ENCODE results near the gene NUDT16L1.
"Not testable (repeated sequence)": the region's sequence is repeated elsewhere in the genome, so short reads cannot be mapped to it uniquely, and the experiment has no call there.

NUDT16L1 gene

GRCh38 chr16:4713663-4714501 is 20.5 kb downstream of the NUDT16L1 start:
- DNase-seq (ENCODE audit: low read depth in 1 of 2, low spot score in 1 of 2) = no peak

GRCh38 chr16:4714996-4715395 is 21.6 kb downstream of the NUDT16L1 start:
- no peak for DNase-seq (ENCODE audit: low read depth in 1 of 2, low spot score in 1 of 2)

GRCh38 chr16:4718466-4718865 is 25.1 kb downstream of the NUDT16L1 start:
- no peak for DNase-seq (ENCODE audit: low read depth in 1 of 2, low spot score in 1 of 2)

GRCh38 chr16:4723071-4723767 is 29.9 kb downstream of the NUDT16L1 start:
- DNase-seq (ENCODE audit: low read depth in 1 of 2, low spot score in 1 of 2) = no peak

GRCh38 chr16:4724661-4725270 is 31.4 kb downstream of the NUDT16L1 start:
- DNase-seq (ENCODE audit: low read depth in 1 of 2, low spot score in 1 of 2) = no peak

GRCh38 chr16:4726616-4727015 is 33.3 kb downstream of the NUDT16L1 start:
- DNase-seq (ENCODE audit: low read depth in 1 of 2, low spot score in 1 of 2) = no peak

GRCh38 chr16:4728676-4729075 is 35.3 kb downstream of the NUDT16L1 start:
- no peak for DNase-seq (ENCODE audit: low read depth in 1 of 2, low spot score in 1 of 2)

- no peak for DNase-seq (ENCODE audit: low read depth in 1 of 2, low spot score in 1 of 2)
Measured at GRCh38 chr16:4729876-4730275, 36.5 kb downstream of the NUDT16L1 start.

- no peak for DNase-seq (ENCODE audit: low read depth in 1 of 2, low spot score in 1 of 2)
Measured at GRCh38 chr16:4733211-4733742, 39.9 kb downstream of the NUDT16L1 start.

GRCh38 chr16:4733747-4734062 is 40.3 kb downstream of the NUDT16L1 start:
- peak in 1 of 2 donors; percentile 25 for DNase-seq (ENCODE audit: low read depth in 1 of 2, low spot score in 1 of 2)

- peak; percentile 58 to 75 for DNase-seq (ENCODE audit: low read depth in 1 of 2, low spot score in 1 of 2)
Measured at GRCh38 chr16:4734063-4734729, 40.8 kb downstream of the NUDT16L1 start, which contains the start of the genes ANKS3 and DNAAF8. Gene ANKS3 (minus strand): TSS chr16:4734271. CDS start chr16:4730149, 4,122 bp downstream. Gene DNAAF8 (plus strand): TSS chr16:4734537. CDS start chr16:4736515, 1,978 bp downstream.

GRCh38 chr16:4734730-4735535 is 41.6 kb downstream of the NUDT16L1 start:
- peak; percentile 83 to 90 for DNase-seq (ENCODE audit: low read depth in 1 of 2, low spot score in 1 of 2)

GRCh38 chr16:4736546-4736945 is 43.2 kb downstream of the NUDT16L1 start:
- DNase-seq (ENCODE audit: low read depth in 1 of 2, low spot score in 1 of 2) = no peak

- no peak for DNase-seq (ENCODE audit: low read depth in 1 of 2, low spot score in 1 of 2)
Measured at GRCh38 chr16:4737545-4737944, 44.2 kb downstream of the NUDT16L1 start.

- not testable (repeated sequence) for DNase-seq (ENCODE audit: low read depth in 1 of 2, low spot score in 1 of 2)
Measured at GRCh38 chr16:4738370-4738769, 45.0 kb downstream of the NUDT16L1 start.

GRCh38 chr16:4743226-4743878 is 50.0 kb downstream of the NUDT16L1 start:
- no peak for DNase-seq (ENCODE audit: low read depth in 1 of 2, low spot score in 1 of 2)

- DNase-seq (ENCODE audit: low read depth in 1 of 2, low spot score in 1 of 2) = no peak
Measured at GRCh38 chr16:4744555-4745273, 51.4 kb downstream of the NUDT16L1 start.

GRCh38 chr16:4745274-4745569 is 51.9 kb downstream of the NUDT16L1 start:
- no peak for DNase-seq (ENCODE audit: low read depth in 1 of 2, low spot score in 1 of 2)

Measured in stimulated activated CD4-positive, alpha-beta T cell treated with anti-CD3 and anti-CD28 coated beads, Interleukin-15, amount 100 ng/mL, for 1 hour (primary cell).